B cell (primary cell): ENCODE data around the gene FSHR. TPM values are rescaled to one million over a fixed set of nuclear protein-coding genes. Genes with fewer than 3 reads are reported as not detected.

ENCODE experiments used
- ATAC-seq: fragments of 200-7000 bp; cut with Tn5 transposase; one replicate; pipeline ENCODE4 v1.10.0; 2021; ENCODE audit warnings: low read depth, mild to moderate bottlenecking, moderate number of reproducible peaks, moderate library complexity
- CTCF ChIA-PET: fragments of 350-600 bp; sonication (Branson Sonifier 250); formaldehyde crosslinking; loops from one replicate; lab custom pipeline; 2021; ENCODE audit warnings: antibody characterized with exemption, inconsistent platforms; lab: Charles Lee
- POLR2A ChIA-PET: fragments of 350-600 bp; sonication (Branson Sonifier 250); formaldehyde crosslinking; loops from one replicate; lab custom pipeline; 2021; ENCODE audit warnings: antibody characterized with exemption; lab: Charles Lee
- DNase-seq: peaks from one replicate; pipeline ENCODE4 v3.0.0; 2013
- H2AFZ ChIP-seq: 2 replicates; pipeline ENCODE4 v1.6.1; 2012; ENCODE audit warnings: mild to moderate bottlenecking, low read depth, low read length; ENCODE audit not compliant: insufficient read depth, poor library complexity, severe bottlenecking
- H3K27ac ChIP-seq, 2 donors: 1 replicate in 1 of 2; 2 replicates in 1 of 2; pipeline ENCODE4 v1.5.1; 2012 to 2013; ENCODE audit warnings: low read length in 2 of 2, mild to moderate bottlenecking in 2 of 2, moderate library complexity in 1 of 2
- H3K27me3 ChIP-seq, 4 experiments: fragments of 200-600 bp in 1 of 4; sonication (generic) in 1 of 4; replicated peaks in 1 of 4; 1 replicate in 2 of 4; 2 replicates in 2 of 4; pipeline versions ENCODE4 v1.6.1 to v1.7.0; 2013 to 2016; ENCODE audit warnings: low read length in 3 of 4, mild to moderate bottlenecking in 2 of 4, mixed read lengths in 1 of 4, moderate library complexity in 1 of 4; ENCODE audit not compliant: insufficient read depth in 4 of 4, control insufficient read depth in 3 of 4; ENCODE audit errors: control extremely low read depth in 1 of 4
- H3K36me3 ChIP-seq, 2 experiments: replicated peaks in 1 of 2; 1 replicate in 1 of 2; 2 replicates in 1 of 2; pipeline versions ENCODE4 v1.6.1 to v1.7.1; 2013; ENCODE audit warnings: low read length in 1 of 2; ENCODE audit not compliant: insufficient read depth in 2 of 2, control insufficient read depth in 1 of 2; ENCODE audit errors: control extremely low read depth in 1 of 2, extremely low read depth in 1 of 2
- H3K4me1 ChIP-seq, 2 donors: fragments of 200-600 bp in 1 of 2; sonication (generic) in 1 of 2; 1 replicate in 1 of 2; 2 replicates in 1 of 2; pipeline versions ENCODE4 v1.5.1 to v1.6.1; 2013 to 2017; ENCODE audit warnings: low read length in 2 of 2; ENCODE audit not compliant: control insufficient read depth in 2 of 2, insufficient read depth in 2 of 2
- H3K4me2 ChIP-seq: replicated peaks from 2 replicates; pipeline ENCODE3; 2012; ENCODE audit warnings: mild to moderate bottlenecking, low read depth, low read length; ENCODE audit not compliant: poor library complexity, severe bottlenecking
- H3K4me3 ChIP-seq, 5 experiments: fragments of 200-600 bp in 1 of 5; sonication (generic) in 1 of 5; 1 replicate in 3 of 5; 2 replicates in 2 of 5; pipeline versions ENCODE4 v1.5.1 to v1.7.0; 2011 to 2016; ENCODE audit warnings: low read length in 4 of 5, mild to moderate bottlenecking in 4 of 5, low read depth in 2 of 5, control low read depth in 1 of 5, moderate library complexity in 1 of 5; ENCODE audit not compliant: insufficient read depth in 1 of 5; ENCODE audit errors: control extremely low read depth in 1 of 5, extremely low read depth in 1 of 5
- H3K79me2 ChIP-seq: fragments of 200-600 bp; sonication (generic); one replicate; pipeline ENCODE4 v1.6.0; 2016; ENCODE audit warnings: low read length; ENCODE audit not compliant: control insufficient read depth, insufficient read depth
- H3K9ac ChIP-seq: fragments of 200-600 bp; sonication (generic); 2 replicates; pipeline ENCODE4 v1.6.1; 2017; ENCODE audit warnings: mild to moderate bottlenecking, low read length, moderate library complexity
- H3K9me3 ChIP-seq, 3 donors: one replicate each; pipeline versions ENCODE4 v1.6.1 to v1.7.1; 2013; ENCODE audit warnings: low read length in 2 of 3; ENCODE audit not compliant: control insufficient read depth in 2 of 3, insufficient read depth in 1 of 3; ENCODE audit errors: control extremely low read depth in 1 of 3
- H4K20me1 ChIP-seq: 2 replicates; pipeline ENCODE4 v1.6.0; 2012; ENCODE audit warnings: mild to moderate bottlenecking, low read length; ENCODE audit not compliant: insufficient read depth, control insufficient read depth, poor library complexity, severe bottlenecking
- H3K27ac Mint-ChIP-seq: one replicate; pipeline ENCODE4 v1.8.0; 2021; ENCODE audit warnings: mixed read lengths
- H3K27me3 Mint-ChIP-seq: one replicate; pipeline ENCODE4 v1.8.0; 2021; ENCODE audit warnings: mixed read lengths
- H3K4me1 Mint-ChIP-seq: one replicate; pipeline ENCODE4 v1.8.0; 2021; ENCODE audit warnings: mixed read lengths
- H3K4me3 Mint-ChIP-seq: one replicate; pipeline ENCODE4 v1.8.0; 2021; ENCODE audit warnings: mixed read lengths
- H3K9me3 Mint-ChIP-seq: one replicate; pipeline ENCODE4 v1.8.0; 2022; ENCODE audit warnings: mixed read lengths; ENCODE audit not compliant: insufficient read depth
- CTCF ChIP-seq: fragments of 200-600 bp; IDR thresholded peaks from one replicate; pipeline ENCODE4 v1.8.0; 2022; ENCODE audit warnings: antibody characterized with exemption, mild to moderate bottlenecking
- EZH2 ChIP-seq: IDR thresholded peaks from 2 replicates; pipeline ENCODE4 v1.6.1; 2012; ENCODE audit warnings: borderline replicate concordance, low read depth, mild to moderate bottlenecking, moderate library complexity, low read length; ENCODE audit not compliant: insufficient read depth, poor library complexity, severe bottlenecking
- WGBS: methylation state at CpG from one replicate; pipeline ENCODE4 v1.1.5; 2013; ENCODE audit warnings: missing lambda C conversion rate; ENCODE audit not compliant: insufficient coverage; 5-methylcytosine and 5-hydroxymethylcytosine counted together
- intact Hi-C: fragments of 100-400 bp; cut with micrococcal nuclease; formaldehyde crosslinking; loops from one replicate; pipeline ENCODE4 v1.10.0; 2022
- polyA plus RNA-seq: library from polyadenylated mRNA; depleted of rRNA; stranded (reverse); fragments of >200 nt; gene quantifications from 2 replicates; pipeline ENCODE4 v1.2.3, GENCODE V29; 2012
- total RNA-seq, 2 donors: library from RNA; stranded (reverse); fragments of 120-200 nt in 1 of 2; gene quantifications; 1 replicate in 1 of 2; 2 replicates in 1 of 2; pipeline versions ENCODE4 v1.2.3 to v1.2.4, GENCODE V29; 2013 to 2022

The FSHR gene
- total and polyA plus RNA-seq, 2 donors (not counting 1 experiment from before 2014, with no cell fraction given): not detected

GRCh38 chr2:49067971-49068370 is 86.3 kb downstream of the FSHR start:
- Mint-ChIP-seq H3K27ac (no peak overlapping the region), H3K4me3 (no peak overlapping the region), H3K4me1 (no peaks in the 10 kb centered on the region), H3K27me3 (no peaks in the 10 kb centered on the region), H3K9me3 (peaks cover 1% of the 10 kb centered on the region)
- Histone ChIP-seq H3K9me3 (peaks cover 0 to 1% (median 0%) of the 10 kb centered on the region in 3 donors), H3K4me3 (no peak overlapping the region), H3K4me2 (no peak overlapping the region), H4K20me1 (no peaks in the 10 kb centered on the region), H3K4me1 (no peaks in the 10 kb centered on the region), H3K27me3 (no peaks in the 10 kb centered on the region), H3K79me2 (no peaks in the 10 kb centered on the region), H2AFZ (no peak overlapping the region), H3K9ac (no peak overlapping the region), H3K27ac (no peak overlapping the region), H3K36me3 (no peaks in the 10 kb centered on the region)
- 83% methylated on average over 1 of the region's 2 CpGs for WGBS
- TF ChIP-seq CTCF (no peak), EZH2 (no peak)
- ChIA-PET POLR2A (no interaction called here), CTCF (no interaction called here)
- intact Hi-C loops: no loop called here
- ATAC-seq (no peak), DNase-seq (no peak)

GRCh38 chr2:49053156-49053555 is 101.2 kb downstream of the FSHR start:
- Histone ChIP-seq H3K9ac (no peak overlapping the region), H3K27me3 (no peaks in the 10 kb centered on the region), H2AFZ (no peak overlapping the region), H3K36me3 (no peaks in the 10 kb centered on the region), H3K4me2 (no peak overlapping the region), H3K79me2 (no peaks in the 10 kb centered on the region), H3K4me1 (no peaks in the 10 kb centered on the region), H3K4me3 (no peak overlapping the region), H3K9me3 (peaks cover 0 to 11% (median 6%) of the 10 kb centered on the region in 3 donors), H3K27ac (no peak overlapping the region), H4K20me1 (no peaks in the 10 kb centered on the region)
- Mint-ChIP-seq H3K27me3 (no peaks in the 10 kb centered on the region), H3K4me3 (no peak overlapping the region), H3K4me1 (no peaks in the 10 kb centered on the region), H3K9me3 (peaks cover 5% of the 10 kb centered on the region), H3K27ac (no peak overlapping the region)
- intact Hi-C loops: no loop called here
- DNase-seq (no peak), ATAC-seq (no peak)
- CTCF ChIA-PET: no interaction called here
- POLR2A ChIA-PET: no interaction called here
- no peak for TF ChIP-seq EZH2
- TF ChIP-seq CTCF: no peak
- no CpG with 5 or more reads among the region's 2 CpGs for WGBS
